Prostate gland (tissue), 2 donors: ENCODE data around the gene GJA5. TPM values are rescaled to one million over a fixed set of nuclear protein-coding genes. Genes with fewer than 3 reads are reported as not detected.
A peak's percentile ranks its signal among the peaks of the same experiment; 100 is the strongest.

ENCODE experiments used
- DNase-seq: peaks from one replicate; pipeline ENCODE4 v3.0.0-alpha.2; 2019; ENCODE audit warnings: low spot score
- H3K27ac ChIP-seq, 2 donors: fragments of 200-600 bp; sonication (generic); 2 replicates each; pipeline ENCODE4 v1.5.1; 2017 to 2019
- H3K27me3 ChIP-seq: fragments of 200-600 bp; sonication (generic); replicated peaks from 2 replicates; pipeline ENCODE4 v1.5.1; 2019; ENCODE audit not compliant: insufficient read depth
- H3K36me3 ChIP-seq, 2 donors: fragments of 200-600 bp; sonication (generic); 1 replicate in 1 of 2; 2 replicates in 1 of 2; pipeline versions ENCODE4 v1.5.1 to v1.8.1; 2017 to 2019
- H3K4me1 ChIP-seq: fragments of 200-600 bp; sonication (generic); replicated peaks from 2 replicates; pipeline ENCODE4 v1.5.1; 2019
- H3K4me3 ChIP-seq, 2 donors: fragments of 200-600 bp; sonication (generic); 2 replicates each; pipeline ENCODE4 v1.5.1; 2017 to 2019
- H3K9me3 ChIP-seq: fragments of 200-600 bp; sonication (generic); 2 replicates; pipeline ENCODE4 v1.5.1; 2017
- CTCF ChIP-seq, 4 experiments: fragments of 200-600 bp in 2 of 4; fragments of 450-650 bp in 2 of 4; sonication (generic) in 2 of 4; IDR thresholded peaks; 1 replicate in 3 of 4; 2 replicates in 1 of 4; pipeline ENCODE4 v1.5.1; 2016 to 2019; ENCODE audit warnings: antibody characterized with exemption in 4 of 4, mild to moderate bottlenecking in 2 of 4, moderate library complexity in 2 of 4
- POLR2A ChIP-seq: fragments of 450-650 bp; IDR thresholded peaks from one replicate; pipeline ENCODE4 v1.6.1; 2016; ENCODE audit warnings: antibody characterized with exemption, mild to moderate bottlenecking
- POLR2AphosphoS5 ChIP-seq: sonication (generic); formaldehyde crosslinking; IDR thresholded peaks from one replicate; pipeline ENCODE4 v1.6.1; 2017; ENCODE audit warnings: antibody characterized with exemption
- WGBS: methylation state at CpG from one replicate; pipeline ENCODE4 v1.1.5; 2018; 5-methylcytosine and 5-hydroxymethylcytosine counted together
- intact Hi-C: fragments of 100-400 bp; cut with DNase I; formaldehyde crosslinking; loops from one replicate; pipeline ENCODE4 v1.14.2; 2022
- total RNA-seq, 2 donors: library from RNA; depleted of rRNA; stranded (reverse); fragments of >200 nt; gene quantifications; one replicate each; pipeline ENCODE4 v1.1.0, GENCODE V29; 2016

GJA5 gene
- total RNA-seq, 2 donors from 2014 or later, result 2.7 to 5.5 TPM

GRCh38 chr1:147768582-147768981 lies 8.2 kb upstream of the GJA5 start:
- intact Hi-C loops, result no loop called here
- no peaks in the 10 kb centered on the region for H3K4me1 ChIP-seq
- DNase-seq, result no peak
- H3K36me3 ChIP-seq, result no peaks in the 10 kb centered on the region
- H3K9me3 ChIP-seq, result no peaks in the 10 kb centered on the region
- TF ChIP-seq POLR2AphosphoS5 (no peak), CTCF (IDR thresholded peaks at IDR 0.05) (no peak), POLR2A (no peak)
- H3K27me3 ChIP-seq, result no peaks in the 10 kb centered on the region
- WGBS, result 83% methylated on average over 2 of the region's 2 CpGs
- no peak overlapping the region for H3K27ac ChIP-seq
- H3K4me3 ChIP-seq, result no peak overlapping the region

GRCh38 chr1:147768101-147768500 lies 7.7 kb upstream of the GJA5 start:
- intact Hi-C loops, result no loop called here
- Histone ChIP-seq H3K4me1 (no peaks in the 10 kb centered on the region), H3K36me3 (no peaks in the 10 kb centered on the region), H3K9me3 (no peaks in the 10 kb centered on the region), H3K27ac (no peak overlapping the region), H3K27me3 (no peaks in the 10 kb centered on the region), H3K4me3 (no peak overlapping the region)
- DNase-seq, result no peak
- no peak for TF ChIP-seq CTCF (IDR thresholded peaks at IDR 0.05)
- no peak for TF ChIP-seq POLR2A
- no peak for TF ChIP-seq POLR2AphosphoS5
- 56% methylated on average over 1 of the region's 1 CpG for WGBS

GRCh38 chr1:147762233-147763024 lies 2.0 kb upstream of the GJA5 start:
- H3K9me3 ChIP-seq, result no peaks in the 10 kb centered on the region
- no peak overlapping the region for H3K27ac ChIP-seq
- no peaks in the 10 kb centered on the region for H3K4me1 ChIP-seq
- DNase-seq, result no peak
- no peak overlapping the region for H3K4me3 ChIP-seq
- WGBS, result 10% methylated on average over 3 of the region's 3 CpGs
- no peaks in the 10 kb centered on the region for H3K36me3 ChIP-seq
- intact Hi-C loops, result no loop called here
- H3K27me3 ChIP-seq, result peaks cover 1% of the 10 kb centered on the region
- peak; percentile 22 for TF ChIP-seq POLR2AphosphoS5
- no peak for TF ChIP-seq CTCF (IDR thresholded peaks at IDR 0.05)

- Histone ChIP-seq H3K4me1 (no peaks in the 10 kb centered on the region), H3K27ac (no peak overlapping the region), H3K36me3 (no peaks in the 10 kb centered on the region), H3K9me3 (no peaks in the 10 kb centered on the region), H3K4me3 (no peak overlapping the region), H3K27me3 (peaks cover 4% of the 10 kb centered on the region)
- WGBS, result 82% methylated on average over 24 of the region's 24 CpGs
- TF ChIP-seq CTCF (IDR thresholded peaks at IDR 0.05) (no peak), POLR2A (no peak), POLR2AphosphoS5 (no peak)
- DNase-seq, result no peak
- intact Hi-C loops, result no loop called here
These were observed 1.9 kb downstream of the GJA5 start for GRCh38 chr1:147758379-147759100.
